Stimulated activated CD4-positive, alpha-beta T cell treated with anti-CD3 and anti-CD28 coated beads, Interleukin-12 subunit alpha, Interleukin-12 subunit beta, amount 100 ng/mL, for 48 hours (primary cell): ENCODE results near the gene ADAM12.
A peak's percentile ranks its signal among the peaks of the same experiment; 100 is the strongest.
"Not testable (repeated sequence)": the region's sequence is repeated elsewhere in the genome, so short reads cannot be mapped to it uniquely, and the experiment has no call there.

Experiments used
- DNase-seq, 3 donors: peaks; one replicate each; pipeline ENCODE4 v3.0.0-alpha.2; 2020; ENCODE audit warnings: low read depth in 2 of 3, low spot score in 1 of 3

The ADAM12 gene

DNA sequence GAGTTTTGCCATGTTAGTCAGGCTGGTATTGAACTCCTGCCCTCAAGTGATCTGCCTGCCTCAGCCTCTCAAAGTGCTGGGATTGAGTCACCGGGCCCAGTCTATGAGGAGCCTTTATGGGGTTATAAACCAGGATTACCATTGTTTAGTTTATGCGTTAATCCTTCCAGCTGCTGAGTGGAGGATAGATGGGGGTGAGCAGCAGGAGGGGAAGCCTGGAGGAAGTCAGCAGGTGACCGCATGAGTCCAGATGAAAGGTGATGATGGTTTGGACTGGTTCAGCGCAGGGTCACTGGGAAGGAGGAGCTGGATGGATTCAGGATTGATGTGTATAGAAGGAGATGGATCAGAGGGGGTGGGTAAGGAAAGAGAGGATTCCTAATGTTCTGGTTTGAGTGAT lies 197.1 kb downstream of the ADAM12 start:
- DNase-seq, result no peak

DNA sequence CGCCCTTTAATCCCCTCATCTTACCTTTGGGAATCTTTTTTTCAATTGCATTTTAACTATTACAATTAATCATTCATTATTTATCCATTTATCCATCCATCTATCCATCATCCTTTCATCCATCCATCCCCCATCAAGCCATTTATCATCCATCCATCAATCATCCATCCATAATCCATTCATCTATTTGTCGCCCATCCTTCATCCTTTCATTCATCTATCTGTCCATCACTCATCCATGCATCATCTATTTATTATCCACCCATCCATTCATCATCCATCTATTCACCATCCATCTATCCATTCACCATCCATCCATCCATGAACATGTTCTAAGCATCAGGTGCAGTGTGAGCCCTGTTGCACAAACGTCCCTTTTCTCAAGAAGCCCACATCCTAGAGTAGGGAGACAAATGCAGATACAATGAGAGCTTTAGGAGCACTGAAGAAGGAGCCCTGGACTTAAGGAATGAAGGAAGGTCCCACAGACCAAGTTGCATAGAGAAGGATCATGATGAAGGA lies 199.5 kb downstream of the ADAM12 start:
- no peak for DNase-seq

DNA sequence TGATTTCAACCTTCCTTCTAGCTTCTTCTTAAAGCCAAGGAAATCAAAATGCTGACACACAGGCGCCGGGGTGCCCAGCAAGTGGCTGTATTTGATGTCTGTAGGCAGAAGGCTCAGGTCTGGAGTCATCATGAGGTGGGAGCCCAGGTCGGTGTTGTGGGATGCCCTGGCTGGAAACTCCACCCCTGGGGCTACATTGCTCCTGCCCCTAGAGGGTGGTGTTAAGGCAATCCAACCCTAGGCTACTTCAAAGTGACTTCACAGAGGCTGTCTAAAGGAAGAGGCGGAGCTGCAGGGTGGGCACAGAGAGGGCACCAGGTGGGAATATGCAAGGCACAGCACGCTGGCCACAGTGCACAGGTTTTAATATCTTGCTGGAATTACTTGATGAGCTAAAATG lies 200.9 kb downstream of the ADAM12 start:
- DNase-seq, result no peak

DNA sequence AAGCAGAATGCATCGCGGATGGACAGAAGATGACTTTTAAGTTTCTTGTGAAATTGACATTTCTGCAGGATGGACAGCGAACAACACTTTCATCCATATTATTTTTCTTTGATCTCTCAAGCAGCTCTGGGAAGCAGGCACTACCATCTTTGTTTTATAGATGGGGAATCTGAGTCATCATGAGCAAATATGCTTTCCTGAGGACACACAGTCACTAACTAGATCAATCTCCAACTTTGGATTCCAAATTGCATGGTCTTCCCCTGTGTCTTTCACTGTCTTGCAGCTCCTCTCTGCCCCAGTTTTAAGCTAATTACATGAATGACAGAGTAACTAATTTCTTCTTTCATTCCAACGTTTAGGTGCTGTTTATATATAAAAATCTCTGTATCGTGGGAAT lies 201.5 kb downstream of the ADAM12 start:
- DNase-seq, result no peak

DNA sequence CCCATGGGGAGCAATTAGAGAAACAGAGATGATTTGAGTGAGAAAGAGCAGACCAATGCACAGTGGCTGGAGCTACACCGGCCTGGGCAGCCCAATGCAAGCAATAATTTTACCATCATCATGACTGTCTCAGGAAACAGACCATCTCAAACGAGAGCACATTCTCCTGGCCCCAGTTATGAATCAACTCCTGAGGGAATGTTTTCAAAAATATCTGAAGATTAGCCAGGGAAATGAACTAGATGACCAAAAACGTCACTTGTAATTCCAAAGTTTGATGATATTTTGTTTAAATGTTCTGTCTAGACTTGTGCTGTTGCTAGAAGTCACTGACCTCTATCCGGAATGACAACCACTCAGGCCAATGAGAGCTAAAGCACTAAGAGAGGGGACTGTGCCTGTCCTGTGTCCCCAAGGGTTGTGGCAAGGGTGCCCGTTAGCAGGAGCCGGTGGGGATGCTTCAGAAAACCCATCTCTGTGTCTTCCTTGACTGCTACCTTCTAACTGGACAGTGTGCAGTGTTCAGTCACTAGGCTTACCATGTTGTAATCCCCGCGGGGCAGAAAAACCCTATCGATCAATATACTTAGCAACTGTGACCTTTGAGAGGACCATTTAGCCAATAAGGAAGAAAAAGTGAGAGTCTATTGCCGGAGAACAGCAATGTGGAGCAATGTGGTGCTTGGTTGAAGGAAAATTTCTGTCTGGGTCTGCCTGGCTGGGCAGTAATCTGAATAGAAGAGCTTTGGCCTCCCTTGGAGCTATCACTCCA lies 202.4 kb downstream of the ADAM12 start:
- no peak for DNase-seq

DNA sequence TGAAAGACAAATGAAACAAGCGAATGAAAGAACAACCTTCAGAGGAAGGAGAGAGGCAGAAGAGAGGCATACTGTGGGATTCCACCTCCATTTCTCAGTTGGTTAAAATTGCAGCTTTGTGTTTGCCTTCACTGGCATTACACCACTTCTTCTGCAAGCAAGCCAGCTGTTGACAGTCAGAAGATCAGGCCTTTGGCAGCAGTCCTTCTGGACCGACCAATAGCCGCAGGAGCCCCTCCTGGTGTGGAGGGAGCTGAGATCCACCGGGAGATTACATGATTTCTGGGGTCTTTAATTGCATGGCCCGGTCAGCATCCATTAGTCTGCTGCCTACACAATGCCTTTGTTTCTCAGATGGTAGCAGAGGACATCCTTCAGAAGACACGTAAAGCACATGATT lies 206.7 kb downstream of the ADAM12 start:
- DNase-seq, result no peak

DNA sequence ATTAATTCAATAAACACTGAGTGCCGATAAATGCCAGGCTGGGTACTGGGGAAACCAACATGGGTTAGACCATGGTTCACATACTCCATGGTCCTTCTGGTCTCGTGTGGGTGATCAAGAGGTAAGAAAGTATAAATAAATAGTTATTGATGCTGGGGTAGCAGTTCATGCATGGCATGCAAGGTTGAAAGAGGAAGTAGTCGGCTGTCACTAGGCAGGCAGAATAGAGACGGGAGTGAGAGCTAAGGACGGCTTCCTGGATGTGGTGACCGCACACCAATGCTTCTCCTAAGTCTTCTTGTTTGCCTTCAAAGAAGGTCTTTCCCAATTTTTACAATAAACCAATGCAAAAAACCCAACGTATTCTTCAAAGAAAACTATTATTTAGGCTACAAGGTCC lies 208.6 kb downstream of the ADAM12 start:
- DNase-seq, result no peak

DNA sequence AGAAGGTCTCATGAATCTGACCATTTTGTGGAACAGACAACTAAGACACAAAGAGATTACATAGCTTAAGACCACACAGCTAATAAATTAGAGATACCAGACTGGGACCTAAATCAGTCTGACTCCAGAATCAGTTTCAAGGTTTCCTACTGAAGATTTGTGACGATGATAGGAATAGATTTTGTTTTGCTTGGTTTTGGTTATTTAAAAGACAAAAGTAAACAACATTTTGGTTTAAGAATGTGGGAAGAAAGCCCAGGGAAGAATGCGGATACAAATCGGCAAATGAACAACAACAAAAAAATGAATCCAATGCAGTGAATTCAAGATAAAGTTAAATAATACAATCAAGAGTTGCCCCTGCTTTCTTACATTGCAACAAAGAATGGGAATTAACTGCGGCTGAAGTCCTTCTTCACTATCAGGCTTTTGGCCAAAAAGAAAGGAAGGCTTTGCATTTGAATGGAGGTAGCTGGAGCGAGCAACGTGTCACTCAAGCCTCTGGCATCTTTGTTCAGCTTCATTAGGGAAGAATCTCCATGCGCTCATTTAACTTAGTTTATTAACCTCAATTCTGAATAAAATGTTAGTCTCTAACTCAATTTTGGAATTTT lies 210.8 kb downstream of the ADAM12 start:
- DNase-seq, result no peak

DNA sequence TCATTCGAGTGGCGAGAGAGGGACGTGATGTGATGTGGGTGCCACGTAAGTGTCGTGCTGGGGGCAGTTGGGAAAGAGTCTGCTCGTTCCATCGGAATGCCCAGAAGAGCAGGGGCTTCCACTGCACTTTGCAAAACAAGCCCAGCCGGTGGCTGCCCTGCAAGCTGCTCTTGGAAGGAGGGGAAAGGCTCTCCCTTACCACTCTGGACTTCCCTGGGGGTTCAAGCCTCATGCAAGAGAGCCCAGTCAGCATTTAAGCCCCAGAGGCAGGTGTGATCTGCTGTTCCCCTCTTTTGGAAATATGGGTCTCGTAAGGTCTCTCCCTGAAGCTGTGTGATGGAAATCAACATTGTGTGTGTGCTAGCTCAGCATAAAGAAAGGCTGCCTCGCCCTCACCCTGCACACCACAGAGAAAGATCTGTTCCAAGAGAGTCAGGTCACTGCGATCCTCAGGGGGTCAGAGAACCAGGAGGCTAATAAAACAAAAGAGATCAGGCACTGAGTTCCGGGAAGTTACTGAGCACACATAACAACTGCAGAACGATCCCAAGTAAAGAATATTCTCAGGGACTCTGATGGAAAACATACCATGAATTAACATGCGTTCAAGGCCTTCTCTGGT lies 212.5 kb downstream of the ADAM12 start:
- DNase-seq, result no peak

DNA sequence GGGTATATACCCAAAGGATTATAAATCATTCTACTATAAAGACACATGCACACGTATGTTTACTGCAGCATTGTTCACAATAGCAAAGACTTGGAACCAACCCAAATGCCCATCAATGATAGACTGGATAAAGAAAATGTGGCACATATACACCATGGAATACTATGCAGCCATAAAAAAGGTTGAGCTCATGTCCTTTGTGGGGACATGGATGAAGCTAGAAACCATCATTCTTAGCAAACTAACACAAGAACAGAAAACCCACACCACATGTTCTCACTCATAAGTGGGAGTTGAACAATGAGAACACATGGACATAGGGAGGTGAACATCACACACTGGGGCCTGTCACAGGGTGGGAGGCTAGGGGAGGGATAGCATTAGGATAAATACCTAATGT lies 215.5 kb downstream of the ADAM12 start:
- DNase-seq, result not testable (repeated sequence)

DNA sequence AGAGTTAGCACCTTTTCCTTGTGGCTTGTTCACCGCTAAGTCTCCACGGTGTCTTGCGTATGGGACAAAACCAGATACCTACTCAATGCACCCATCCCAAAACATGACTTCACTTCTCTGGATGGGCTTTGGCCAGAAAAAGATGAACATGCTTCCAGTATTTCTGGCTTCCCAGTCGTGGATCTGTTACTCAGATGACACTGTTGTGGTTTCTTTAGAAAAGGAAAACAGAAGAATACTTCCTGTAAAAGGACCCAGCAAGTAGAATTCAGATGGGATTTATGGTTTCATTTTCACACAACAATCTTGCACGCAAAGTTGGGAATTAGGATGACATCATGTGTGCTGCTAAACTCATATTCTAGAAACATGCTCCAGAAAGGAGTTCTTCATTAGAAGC lies 216.7 kb downstream of the ADAM12 start:
- DNase-seq, result no peak

DNA sequence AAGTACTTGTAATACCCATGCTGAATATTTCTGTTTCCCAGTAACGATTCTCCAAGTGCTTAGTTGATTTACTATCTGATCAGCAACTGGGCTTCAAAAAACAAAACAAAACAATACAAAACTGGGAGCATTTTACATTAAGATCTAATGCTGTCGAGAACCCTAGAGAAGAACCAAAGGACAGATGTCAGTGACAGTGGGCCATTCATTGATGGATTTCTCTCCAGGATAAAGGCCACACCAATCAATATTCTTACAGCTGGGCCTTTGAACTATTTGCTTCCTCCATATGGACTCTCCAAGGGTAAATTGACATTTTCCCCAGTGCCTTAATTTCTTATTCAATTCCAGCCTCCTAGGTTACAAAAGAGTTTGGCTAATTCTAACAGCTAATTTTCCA lies 217.5 kb downstream of the ADAM12 start:
- DNase-seq, result no peak

DNA sequence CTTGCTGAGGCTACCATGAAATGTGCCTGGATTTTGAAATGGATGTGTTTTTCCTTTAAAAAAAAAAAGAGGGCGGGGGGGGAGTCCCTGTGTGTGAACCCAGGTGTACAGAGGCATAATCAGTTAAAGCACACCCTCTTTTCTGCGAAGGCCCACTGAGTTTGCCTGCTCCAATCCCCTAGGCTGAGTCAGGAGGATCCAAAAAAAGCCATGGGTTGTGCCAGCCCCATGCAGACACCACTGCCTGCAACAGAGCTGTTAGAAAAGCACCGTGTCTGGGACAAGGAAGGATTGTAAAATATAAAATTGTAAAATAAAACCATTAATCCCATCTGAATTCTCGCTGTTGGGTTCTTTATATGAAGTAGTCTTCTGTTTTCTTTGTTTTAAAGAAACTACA lies 217.9 kb downstream of the ADAM12 start:
- no peak for DNase-seq

DNA sequence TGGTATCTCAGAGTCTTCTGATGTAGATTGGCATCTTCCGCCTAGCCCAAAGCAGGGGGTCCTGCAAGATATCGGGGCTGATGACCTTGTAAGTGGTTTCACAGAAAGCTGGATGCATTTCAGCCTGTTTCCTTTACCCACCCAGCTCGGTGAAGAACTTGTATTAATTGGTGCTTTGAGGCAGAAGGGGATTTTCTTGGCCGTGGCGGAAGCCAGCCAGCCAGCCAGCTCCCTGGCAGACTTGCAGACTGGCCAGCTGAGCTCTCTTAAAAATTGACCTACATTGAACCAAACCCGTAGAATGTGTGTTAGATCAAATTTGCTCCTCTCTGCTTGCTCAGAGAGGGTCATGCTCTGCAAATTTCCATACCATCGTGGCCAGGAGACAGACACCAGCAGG lies 218.4 kb downstream of the ADAM12 start:
- DNase-seq, result no peak

DNA sequence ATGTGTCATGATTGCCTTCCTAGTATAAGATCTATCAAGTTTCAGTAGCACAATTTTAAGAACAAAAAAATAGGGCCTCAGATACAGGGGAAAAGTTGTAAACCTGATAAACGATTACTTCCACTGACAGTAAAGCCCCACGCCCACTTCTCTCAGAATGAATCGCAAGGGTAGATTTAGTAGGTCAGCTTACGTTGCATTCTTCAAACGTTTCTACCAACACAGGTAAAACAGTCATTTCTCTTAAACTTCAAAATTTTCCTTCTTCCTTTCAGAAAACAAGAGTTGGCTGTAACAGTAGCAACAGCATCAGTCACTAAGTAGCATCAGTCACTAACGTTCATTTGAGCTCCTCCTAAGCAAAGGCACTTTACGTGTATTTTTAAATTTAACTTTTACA lies 221.5 kb downstream of the ADAM12 start:
- peak in 1 of 3 donors; percentile 14 for DNase-seq

DNA sequence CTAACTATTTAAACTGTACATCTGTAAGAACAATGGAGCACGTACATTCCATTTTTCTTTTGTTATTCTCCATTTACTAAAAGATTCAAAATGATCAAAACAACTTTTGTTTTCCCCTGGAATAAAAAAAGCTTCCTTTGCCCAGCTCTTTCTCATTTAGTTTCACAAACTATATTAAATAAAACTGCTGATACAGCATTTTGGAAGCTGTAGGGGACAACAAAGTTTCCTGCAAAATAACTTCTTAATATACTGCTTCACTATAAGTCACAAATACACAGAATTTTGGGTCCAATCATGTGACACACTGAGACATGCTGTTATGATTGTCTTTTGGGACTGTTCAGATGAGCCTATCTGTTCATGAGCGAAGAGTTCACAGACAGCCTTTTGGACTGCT lies 222.4 kb downstream of the ADAM12 start:
- DNase-seq, result no peak

DNA sequence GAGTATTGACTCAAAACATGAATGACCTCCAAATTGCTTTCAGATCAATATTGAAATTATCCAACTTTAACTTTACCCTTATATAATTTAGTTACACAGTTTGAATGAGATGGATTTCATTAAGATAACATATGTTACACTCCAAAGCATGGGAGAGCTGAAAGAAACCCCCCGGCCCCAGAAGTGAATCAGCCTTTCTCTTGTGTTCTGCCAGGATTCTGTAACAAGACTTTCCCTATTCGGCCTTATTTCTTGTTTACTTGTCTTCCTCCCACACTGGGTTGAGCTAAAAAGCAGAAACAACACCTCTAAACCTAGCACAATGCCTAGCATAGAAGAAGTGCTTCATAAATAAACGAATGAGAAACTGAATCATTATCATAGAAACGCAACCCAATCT lies 224.8 kb downstream of the ADAM12 start:
- no peak for DNase-seq

DNA sequence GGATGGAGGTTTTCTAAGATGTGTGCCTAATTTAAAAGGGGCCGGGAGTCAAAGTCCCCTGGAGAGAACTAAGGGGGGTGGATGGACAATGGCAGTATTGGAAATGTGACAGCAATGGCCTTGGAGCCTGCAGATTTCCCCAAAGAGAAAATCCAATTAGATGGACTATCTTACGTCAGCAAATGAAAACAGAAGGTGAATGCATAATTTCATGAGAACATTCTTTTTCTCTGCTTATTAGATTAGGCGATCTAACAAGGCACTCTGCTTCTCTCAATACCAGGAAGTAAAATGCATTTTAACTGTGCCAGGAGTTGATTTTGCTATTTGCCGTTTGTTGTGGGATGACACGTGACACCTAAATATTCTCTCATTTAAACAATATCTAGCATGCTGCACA lies 226.6 kb downstream of the ADAM12 start:
- no peak for DNase-seq

DNA sequence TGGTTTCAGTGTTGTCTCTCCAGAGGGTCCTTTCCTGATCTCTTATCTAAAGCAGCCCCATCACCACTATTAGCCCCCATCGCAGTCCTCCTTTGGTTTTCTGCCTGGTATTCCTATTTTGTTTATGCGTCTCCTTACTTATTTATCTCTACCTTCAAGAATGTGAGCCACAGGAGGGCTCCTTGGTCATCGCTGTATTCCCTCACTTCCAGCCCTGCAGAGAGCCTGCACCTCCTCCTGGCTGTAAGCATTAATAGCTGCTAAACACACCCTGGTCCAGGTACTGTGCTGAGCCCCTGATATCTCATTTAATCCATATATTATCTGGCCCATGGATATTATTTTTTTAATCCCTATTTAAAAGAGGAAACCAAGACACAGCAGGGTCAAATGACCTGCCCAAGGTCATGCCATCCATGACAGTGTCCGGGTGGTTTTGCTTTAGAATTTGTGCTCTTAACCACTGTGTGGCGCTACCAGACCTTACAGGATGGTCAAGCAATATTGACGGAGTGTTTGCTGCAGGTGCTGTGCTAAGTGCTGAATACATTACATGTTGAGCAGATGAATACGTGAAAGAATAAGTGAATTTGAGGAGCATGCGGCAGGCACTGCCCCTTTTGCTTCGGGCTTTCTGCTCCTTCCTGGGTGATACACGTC lies 227.2 kb downstream of the ADAM12 start:
- DNase-seq, result no peak

DNA sequence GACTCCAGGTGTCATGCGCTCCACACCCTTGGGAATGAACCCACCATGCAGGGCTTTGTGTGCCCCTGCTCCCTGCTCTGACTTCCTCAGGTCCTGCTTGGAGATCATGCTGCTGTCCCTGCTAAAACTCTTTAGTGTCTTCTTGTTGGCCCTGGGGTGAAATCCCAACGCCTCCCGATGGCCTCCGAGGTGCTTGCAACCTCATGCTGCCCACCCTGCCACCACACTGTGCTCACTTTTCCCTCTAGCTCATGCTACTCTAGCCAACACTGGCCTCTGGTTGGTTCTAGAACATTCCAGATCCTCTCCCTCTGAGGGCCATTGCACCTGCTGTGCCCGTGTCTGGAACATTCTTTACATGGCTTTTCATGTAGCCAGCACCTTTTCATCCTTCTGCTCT lies 227.7 kb downstream of the ADAM12 start:
- no peak for DNase-seq

DNA sequence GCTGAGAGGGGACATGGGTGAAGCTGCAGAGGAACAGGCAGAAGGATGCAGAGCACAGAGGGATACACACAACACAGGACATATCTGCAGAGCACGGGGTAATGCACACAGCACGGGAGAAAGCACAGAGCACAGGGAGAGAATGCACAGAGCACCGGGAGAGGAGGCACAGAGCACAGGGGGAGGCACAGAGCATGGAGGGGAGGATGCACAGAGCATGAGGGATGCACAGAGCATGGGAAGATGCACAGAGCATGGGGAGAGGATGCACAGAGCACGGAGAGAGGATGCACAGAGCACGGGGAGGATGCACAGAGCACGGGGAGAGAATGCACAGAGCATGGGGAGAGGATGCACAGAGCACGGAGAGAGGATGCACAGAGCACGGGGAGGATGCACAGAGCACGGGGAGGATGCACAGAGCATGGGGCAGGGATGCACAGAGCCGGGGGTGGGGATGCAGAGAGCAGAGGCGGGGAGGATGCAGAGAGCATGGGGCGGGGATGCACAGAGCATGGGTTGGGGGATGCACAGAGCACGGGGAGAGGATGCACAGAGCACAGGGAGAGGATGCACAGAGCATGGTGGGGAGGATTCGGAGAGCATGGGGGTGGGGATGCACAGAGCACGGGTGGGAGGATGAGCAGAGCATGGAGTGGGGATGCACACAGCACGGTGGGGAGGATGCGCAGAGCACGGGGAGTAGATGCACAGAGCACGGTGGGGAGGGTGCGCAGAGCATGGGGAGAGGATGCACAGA lies 230.0 kb downstream of the ADAM12 start:
- DNase-seq, result no peak
